HG03521 (cell line): ENCODE results near the gene RBM44.

ENCODE experiments used
- ATAC-seq: cut with Tn5 transposase; IDR thresholded peaks from one replicate; pipeline ENCODE4 v1.9.1; 2021; ENCODE audit warnings: mild to moderate bottlenecking, moderate library complexity; ENCODE audit not compliant: unreplicated experiment

RBM44 gene

DNA sequence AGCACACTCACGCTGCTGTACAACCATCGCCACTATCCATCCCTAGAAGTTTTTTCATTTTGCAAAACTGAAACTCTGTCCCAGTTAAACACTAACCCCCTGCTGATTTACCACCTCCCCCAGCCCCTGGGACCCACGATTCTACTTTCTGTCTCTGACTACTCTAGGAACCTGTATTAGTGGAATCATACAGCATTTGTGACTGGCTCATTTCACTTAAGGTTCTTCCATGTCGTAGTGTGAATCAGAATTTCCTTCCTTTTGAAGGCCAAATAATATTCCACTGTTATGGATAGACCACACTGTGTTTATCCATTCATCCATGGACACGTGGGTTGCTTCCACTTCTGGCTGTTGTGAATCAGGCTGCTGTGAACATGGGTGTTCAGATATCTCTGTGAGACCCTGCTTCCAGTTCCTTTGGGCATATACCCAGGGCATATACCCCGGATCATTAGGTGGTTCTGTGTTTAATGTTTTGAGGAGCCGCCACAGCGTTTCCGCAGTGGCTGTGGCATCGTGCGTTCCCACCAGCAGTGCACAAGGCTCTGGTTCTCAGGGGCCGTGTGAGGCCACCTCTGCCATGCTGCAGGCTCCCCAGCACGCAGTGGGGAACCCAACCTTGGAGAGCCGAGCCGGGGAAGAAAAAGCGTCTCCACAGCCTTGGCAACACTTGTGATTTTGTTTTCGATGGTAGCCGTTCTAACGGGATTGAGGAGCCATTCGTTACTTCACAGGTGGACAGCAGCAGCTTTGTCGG, 70.9 kb downstream of the RBM44 start:
- no peak for ATAC-seq

DNA sequence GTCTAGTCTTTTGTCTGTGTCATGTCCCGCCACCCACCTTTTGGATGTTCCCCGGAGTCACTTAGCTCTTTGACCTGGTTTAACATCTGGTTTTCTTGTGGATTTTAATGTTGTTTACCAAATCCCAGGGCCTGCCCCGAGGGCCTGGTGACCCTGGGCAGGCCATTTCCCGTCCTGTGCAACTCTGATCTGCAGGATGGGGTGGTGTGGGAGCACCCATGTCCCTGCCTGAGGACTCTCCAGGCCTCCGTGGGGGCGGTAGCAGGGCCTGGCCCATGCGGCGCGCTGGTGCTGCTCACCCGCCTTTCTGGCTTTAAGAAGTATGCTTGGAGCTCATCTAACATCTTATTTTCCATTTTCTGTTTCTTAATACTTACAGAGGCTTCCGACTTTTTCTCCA, 71.5 kb downstream of the RBM44 start:
- no peak for ATAC-seq

DNA sequence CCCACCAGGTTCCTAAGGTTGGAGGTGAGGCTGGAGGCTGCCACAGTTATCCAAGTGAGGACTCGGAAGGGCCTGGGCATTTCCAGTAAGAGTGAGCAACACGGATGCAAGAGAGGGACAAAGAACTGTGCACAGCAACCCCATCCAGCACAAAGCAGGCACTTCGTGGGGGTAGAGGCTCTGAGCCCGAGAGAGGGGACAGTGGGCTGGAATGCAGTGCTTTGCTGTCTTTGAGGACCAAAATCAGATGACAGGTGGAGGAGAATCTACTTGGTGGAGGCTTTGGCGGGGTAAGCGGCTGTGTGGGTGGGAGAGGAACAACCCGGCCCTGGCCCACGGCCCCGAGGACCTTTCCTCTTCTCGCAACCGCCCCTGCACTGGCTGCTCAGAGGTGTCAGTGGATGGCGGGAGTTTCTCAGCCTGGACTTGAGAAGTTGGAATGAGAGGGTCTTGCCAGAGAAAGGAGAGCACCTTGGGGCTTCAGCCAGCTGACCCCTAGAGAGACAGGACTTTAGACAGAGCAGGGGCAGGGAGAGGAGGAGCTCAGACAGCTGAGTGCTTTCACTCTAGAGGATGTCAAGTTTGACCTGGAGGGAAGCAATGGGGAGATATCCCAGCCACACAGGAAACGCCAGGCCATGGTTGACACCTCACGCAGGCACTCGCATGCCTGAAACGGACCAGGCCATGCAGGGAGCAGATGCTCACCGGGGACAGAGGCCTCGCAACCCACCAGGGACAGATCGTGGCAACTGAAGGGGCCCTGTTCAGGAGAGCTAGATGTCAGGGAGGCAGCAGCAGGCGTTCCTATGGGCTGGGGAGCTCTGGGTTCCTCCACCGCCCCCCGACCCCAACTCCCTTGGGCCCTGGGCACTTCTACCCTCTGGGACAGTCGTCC, 72.4 kb downstream of the RBM44 start:
- no peak for ATAC-seq

DNA sequence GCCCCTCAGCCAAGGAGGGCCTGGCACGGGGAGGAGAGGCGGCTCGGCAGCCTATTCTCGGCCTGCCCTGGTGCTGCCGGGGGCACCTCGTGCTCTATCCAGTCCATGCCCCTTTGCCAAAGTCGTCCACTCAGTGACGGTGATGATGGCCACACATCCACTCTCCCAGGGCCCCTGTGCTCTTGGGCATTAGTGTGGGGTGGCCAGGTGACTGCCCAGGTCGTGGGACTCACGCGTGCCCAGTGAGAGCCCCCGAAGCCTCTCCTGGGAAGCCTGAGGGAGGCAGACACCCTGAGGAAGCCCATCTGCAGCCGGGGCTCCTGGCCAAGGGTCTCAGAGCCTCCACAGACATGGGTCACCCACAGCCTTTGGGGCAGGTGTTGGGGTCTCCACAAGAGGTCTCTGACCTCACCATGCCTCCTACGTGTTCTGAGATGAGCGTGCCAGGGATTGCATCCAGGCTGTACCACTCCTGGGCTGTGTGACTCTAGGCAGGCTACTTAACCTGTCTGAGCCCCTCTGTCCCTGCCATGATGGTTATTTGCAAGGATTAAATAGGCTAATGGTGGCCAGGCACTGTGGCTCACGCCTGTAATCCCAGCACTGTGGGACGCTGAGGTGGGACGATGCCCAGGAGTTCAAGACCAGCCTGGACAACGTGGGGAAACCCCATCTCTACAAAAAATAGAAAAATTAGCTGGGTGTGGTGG, 73.8 kb downstream of the RBM44 start:
- ATAC-seq = no peak

DNA sequence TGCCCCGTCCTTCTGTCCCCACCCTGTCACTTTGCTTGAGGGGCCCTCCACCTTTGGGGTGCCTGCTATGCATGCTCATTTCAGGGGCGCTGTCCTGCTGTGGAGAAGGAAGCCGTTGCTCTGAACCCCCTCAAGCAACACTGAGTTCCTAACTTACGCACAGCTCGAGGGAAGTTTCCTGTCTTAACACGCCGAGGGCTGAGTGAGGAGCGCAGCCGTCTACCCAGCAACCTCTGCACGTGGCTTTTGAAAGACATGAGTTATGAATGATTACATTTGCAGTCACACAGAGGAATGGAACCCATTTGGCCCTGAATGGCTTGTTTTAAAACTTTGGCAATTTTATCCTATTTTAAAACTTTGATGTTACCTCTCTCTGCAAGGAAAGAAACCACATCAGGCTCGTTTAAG, 74.8 kb downstream of the RBM44 start:
- no peak for ATAC-seq

DNA sequence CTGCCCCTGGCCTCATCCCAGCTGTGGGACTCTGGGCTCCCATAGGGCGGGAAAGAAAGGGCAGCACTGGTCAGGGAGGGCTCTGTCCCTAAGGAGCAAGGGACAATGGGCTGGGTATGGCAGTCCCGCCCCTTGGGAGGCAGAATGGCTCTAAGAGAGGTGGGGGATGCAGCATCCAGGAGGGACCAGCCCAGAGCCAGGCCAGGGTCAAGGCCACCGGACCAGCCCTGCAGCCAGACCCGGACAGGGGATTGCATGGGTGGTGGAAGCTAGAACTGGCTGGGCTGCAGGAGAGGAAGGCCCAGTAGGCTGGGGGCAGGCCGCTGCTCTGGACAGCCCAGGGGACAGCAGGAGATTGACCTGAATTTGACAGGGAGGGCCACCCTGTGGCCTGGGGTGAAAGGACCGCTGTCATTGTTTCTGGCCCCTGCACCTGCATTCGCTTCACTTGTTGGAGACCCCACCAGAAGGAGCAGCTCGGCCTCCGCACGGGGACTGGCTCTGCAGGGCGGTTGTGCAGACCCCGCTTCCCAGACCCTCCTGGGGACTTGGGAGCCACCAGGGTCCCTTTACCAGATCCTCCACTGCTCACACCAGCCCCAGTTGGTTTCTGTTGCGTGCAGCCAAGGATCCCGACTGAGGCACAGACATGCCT, 75.4 kb downstream of the RBM44 start:
- ATAC-seq = no peak

DNA sequence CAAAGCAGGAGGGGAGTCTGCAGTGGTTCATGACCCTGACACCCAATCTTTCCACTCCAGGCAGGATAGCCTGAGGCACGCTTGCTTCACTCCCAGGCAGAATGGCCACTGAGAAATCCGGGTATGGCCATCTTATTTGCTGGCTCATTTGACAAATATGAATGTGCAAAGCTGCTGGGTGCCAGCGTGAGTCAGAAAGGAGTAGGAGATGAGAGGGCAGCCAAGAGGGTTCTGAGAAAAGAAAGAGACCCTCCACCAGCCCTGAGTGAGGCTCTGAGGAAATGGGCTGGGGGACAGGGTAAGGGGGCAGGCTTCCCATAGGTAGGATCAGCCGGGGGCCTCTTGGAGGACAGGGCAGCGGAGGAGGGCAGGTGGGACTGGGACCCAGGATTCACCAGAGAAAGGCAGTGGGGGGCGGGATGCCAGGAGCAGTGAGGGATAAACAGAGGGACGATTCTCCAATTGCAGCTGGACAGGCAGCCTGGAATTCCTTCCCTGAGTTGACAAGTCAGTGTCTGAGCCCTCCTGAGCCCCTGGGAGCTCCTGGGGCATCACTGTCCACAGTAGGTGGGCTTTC, 76.1 kb downstream of the RBM44 start:
- ATAC-seq = no peak

DNA sequence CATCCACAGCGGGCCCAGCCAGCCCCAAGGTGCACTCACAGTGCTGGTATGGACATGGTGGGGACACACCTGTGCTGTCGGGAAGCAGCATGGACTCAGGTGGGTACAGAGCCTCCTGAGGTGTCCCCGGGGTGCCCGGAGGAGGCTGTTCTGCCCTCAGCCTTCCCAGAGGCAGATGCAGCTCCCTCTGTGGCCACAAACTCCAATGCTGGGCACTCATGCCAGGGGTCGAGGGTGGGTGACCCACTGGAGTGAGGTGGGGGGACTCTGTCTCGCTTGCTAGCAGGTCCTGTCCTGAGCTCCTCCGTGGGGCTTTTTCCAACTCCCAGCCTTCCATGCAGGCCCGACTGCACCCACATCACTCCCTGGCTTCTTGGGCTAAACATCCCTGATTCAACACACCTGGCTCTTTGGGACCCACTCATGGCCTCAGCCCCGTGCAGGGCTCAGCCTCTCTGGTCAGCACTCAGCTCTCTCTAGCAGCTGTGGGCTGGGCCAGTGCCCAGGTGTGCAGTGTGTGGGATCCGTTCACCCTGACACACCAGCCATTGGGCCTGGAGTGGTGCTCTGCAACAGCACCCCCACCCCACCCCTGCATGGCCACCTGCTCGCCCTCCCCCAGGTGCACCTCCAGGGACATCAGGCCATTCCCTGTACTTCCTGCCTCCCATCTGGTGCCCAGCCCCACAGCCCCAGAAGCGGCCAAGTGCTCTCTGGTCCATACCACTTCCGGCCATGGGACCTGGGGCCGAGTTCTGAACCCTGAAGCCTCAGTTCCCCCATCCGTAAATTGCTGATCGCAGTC, 76.9 kb downstream of the RBM44 start:
- no peak for ATAC-seq

DNA sequence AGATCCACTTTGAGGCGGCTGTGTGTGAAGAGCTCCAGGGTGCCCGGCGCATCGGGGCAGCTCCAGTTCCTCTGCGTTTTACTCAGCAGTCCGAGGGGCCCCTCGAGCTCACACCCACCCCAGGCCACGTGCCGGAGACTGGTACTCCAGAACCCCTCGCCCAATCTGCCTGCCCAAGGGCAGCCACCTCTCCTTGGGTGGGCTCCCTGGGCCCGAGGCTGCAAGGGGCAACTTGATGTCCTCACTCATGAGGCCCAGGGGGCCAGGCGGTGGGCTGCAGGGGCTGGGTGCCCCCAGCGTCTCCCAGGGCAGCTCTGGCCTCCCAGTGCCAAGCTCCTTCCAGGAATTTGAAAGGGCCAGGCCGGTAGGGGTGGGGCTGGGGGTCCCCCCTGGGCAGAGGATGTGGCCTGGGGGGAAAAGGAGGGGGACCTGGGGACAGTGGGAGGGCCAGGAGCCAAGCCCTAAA, 77.5 kb downstream of the RBM44 start:
- no peak for ATAC-seq

DNA sequence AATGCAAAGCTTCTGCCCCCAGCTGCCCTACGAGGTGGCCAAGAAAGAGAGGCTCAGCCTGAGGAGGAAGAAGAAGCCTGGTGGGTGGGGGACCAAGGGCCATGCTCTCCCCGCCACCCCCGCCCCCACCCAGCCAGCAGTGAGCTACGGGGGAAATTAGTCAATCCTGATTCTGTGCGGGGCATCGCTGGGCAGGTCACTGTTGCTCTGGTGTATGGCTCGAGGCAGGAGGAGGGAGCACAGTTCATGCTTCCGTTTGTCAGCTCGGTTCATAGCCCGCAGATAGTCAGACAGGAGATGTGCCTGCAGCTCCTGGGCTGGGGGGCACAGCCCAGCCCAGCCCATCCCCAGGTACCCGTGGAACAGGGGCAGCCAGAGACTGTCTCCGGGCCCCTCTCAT, 78.0 kb downstream of the RBM44 start:
- no peak for ATAC-seq

DNA sequence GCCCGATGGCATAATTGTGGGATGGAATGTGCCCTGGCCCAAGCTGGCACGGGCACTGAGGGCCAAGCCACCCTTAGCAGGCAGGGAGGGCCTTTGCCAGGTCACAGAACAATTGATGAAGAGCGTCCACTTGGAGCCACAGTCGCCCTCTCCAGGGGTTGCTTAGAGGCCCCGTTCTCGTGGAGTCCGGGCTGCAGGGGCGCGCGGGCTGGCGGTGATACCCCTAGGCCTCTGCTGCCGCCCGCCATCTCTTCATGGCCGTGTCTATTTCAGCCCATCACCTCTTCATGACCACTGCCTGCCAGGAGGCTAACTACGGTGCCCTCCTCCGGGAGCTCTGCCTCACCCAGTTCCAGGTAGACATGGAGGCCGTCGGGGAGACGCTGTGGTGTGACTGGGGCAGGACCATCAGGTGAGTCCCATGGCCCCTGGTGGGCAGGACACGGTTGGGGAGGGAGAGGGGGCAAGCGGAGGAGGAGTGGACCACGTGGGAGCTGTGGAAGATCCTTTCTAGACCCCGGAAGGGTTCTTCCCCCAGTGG, 78.4 kb downstream of the RBM44 start:
- ATAC-seq = no peak

DNA sequence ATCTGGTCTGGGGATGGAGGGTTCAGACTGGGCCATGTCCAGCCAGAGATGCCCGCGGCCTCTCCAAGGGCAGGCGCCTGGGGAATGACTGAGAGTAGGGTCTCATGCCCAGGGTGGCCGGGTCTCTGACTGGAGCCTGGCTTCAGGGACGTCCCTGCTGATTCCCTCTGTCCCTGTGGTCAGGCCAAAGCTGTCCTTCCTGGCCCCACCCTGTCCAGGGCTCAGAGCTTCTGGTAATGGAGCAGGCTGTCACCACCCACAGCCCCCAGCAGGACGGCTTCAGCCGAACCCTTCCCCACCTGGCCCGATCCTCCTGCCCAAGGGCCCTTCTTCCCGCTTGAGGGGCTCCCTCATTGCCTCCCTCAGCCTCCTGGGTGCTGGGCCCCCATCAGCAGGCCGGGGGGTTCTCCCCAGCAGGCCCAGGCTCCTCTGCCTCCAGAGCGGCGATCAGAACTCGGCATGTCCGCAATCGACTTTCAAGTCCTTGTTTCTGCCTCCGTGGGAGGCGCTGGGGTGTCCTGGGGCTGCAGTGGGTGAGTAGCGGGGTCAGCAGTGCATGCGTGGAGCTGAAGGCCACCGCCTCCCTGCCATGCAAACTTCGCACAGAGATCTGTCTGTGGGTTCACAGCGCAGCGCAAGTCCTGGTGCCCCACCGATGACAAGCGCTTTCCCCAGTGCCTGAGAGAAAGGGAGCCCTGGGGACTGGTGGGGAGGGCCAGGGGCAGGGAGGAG, 79.2 kb downstream of the RBM44 start:
- no peak for ATAC-seq

DNA sequence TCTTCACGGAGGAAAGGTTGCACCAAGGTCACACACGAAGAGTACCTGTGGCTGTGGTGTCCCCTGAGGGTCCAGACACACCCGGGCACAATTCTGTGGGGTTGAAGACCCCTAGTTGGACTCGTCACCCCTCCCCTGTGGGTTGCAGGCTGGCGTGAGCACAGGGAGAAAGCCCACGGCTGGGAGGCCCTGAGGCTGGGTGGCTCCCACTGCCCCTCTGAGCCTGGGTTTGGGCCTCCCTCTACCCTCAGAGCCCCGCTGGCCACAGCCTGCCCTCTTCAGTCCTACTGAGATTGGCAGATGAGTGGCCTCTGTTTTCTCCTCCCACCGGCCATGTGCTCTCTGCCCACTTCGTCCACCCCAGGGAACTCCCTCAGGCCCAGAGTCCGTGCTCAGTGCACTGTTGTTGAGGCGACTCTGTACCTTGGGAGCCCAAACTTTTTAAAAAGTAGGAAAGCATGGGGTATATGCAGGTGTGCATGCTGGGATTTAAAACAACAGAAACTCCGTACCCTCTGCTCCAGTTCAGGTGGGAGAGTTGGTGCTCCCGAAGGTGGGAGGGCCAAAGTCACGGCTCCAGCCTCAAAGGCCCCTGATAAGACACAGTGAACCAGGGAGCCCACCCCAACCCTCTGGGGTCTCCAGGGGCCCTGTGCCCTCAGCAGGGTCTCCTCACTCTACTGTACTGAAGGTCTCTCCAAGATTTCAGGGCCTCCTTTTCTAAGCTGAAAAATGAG, 79.9 kb downstream of the RBM44 start:
- no peak for ATAC-seq

DNA sequence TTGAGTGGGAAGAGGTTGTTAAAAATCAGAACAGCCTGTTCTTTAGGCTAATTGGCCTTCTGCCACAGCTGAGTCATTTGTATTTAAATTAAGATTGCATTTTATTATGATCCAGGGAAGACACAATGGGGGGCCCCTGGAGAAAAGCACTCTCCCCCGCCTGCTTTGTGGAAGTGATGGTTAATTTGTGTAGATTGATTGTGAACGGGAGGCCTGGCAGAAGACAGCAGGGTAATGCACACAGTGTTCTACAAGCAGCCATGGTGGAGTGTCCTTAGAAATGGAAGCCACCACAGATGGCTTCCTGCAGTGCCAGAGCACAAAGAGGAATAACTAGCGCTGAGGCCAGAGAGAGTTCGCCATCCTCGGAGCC, 80.5 kb downstream of the RBM44 start:
- ATAC-seq = no peak

DNA sequence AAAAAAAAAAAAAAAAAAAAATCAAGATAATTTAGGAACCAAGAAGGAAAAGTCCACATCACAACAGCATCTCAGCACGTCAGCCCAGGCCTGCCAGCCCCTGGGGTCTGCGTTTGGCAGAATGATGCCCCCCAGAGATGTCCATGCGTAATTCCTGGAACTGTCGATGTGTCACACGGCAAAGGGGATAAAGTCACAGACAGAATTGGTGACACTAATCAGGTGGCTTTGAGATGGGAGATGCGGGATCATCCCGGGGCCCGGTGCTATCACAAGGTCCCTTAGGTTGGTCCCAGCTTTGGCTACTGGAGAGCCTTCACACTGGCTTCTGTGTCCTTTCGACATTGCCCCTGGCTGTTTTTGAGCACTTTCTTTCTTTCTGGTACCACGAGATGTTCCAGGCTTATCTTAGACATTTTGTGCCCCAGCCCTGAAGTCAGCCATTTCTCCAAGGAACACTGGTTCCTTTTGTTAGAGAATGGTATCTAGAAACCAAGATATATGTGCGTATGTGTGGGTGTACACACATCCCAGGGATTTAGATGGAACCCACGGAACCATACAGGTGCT, 81.5 kb downstream of the RBM44 start:
- ATAC-seq = no peak

DNA sequence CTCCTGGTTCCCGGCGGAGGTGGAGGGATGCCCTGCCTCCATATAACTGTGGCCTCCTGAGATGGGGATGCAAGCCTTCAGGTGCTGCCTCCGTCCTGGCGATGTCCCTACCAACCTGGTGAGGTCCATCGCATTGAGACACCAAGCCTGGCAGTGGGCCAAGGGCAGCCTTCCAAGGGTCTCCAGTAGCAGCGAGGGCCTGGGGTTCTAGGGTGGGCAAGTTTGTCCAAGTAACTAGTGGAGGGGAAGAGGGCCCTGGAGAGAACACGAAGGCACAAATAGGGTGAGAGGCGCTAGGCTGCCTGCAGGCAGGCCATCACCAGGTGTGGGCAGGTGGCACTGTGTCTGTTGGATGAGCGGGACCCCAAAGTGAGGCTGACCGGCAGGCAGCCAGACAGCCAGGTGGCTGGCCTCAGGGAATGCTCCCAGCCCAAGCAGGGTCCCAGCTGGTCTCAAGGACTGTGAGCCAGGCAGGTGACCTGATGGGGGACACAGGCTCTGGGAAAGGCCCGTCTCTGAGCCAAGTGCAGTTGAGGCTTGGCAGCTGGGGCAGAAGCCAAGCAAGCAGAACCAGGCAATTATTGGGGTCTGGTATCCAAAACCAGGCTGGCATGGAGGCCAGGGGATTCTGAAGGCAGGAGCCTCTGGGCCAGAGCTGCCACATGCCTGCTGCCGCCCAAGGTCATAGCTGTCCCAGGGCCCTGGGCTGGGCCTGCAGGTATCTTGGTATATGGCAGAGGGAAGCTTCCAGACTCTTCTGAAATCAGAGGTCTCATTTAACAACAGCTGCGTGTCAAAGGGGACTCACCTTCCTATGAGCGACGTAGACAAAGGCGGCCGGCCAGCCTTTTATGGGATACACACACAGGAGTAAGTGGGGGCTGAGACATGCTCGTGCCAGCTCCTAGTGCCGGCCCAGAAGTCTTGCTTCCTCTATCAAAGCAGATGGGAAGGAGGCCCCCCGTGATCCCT, 84.2 kb downstream of the RBM44 start:
- no peak for ATAC-seq
